Osteocyte (in vitro differentiated cells): ENCODE data around the gene KL. TPM values are rescaled to one million over a fixed set of nuclear protein-coding genes. Genes with fewer than 3 reads are reported as not detected.

Source experiments
- DNase-seq: peaks from one replicate; pipeline ENCODE4 v3.0.0; 2021; ENCODE audit warnings: mixed read lengths; ENCODE audit not compliant: unreplicated experiment; ENCODE audit errors: extremely low spot score
- H3K27ac Mint-ChIP-seq: one replicate; pipeline ENCODE4 v1.8.0; 2021; ENCODE audit warnings: mild to moderate bottlenecking, mixed read lengths; ENCODE audit not compliant: unreplicated experiment
- H3K27me3 Mint-ChIP-seq: one replicate; pipeline ENCODE4 v1.8.0; 2021; ENCODE audit warnings: mixed read lengths; ENCODE audit not compliant: unreplicated experiment
- H3K36me3 Mint-ChIP-seq: one replicate; pipeline ENCODE4 v1.8.0; 2021; ENCODE audit warnings: mixed read lengths; ENCODE audit not compliant: unreplicated experiment
- H3K4me1 Mint-ChIP-seq: one replicate; pipeline ENCODE4 v1.8.0; 2021; ENCODE audit warnings: mixed read lengths; ENCODE audit not compliant: unreplicated experiment
- H3K4me3 Mint-ChIP-seq: one replicate; pipeline ENCODE4 v1.8.0; 2021; ENCODE audit warnings: mild to moderate bottlenecking, moderate library complexity, mixed read lengths; ENCODE audit not compliant: unreplicated experiment
- H3K9me3 Mint-ChIP-seq: one replicate; pipeline ENCODE4 v1.8.0; 2021; ENCODE audit warnings: mixed read lengths; ENCODE audit not compliant: unreplicated experiment
- CTCF ChIP-seq: fragments of 200-600 bp; sonication (generic); IDR thresholded peaks from 2 replicates; pipeline ENCODE4 v1.5.0; 2021; ENCODE audit warnings: antibody characterized with exemption, mild to moderate bottlenecking, moderate library complexity
- total RNA-seq: library from RNA; stranded (reverse); gene quantifications from 2 replicates; pipeline ENCODE4 v1.2.1, GENCODE V29; 2021

Gene KL
- total RNA-seq, 1 donor from 2014 or later: 0.08 TPM

GRCh38 chr13:33103457-33103856, 87.2 kb downstream of the KL start:
- Mint-ChIP-seq H3K27ac (no peak overlapping the region), H3K36me3 (peaks cover 55% of the 10 kb centered on the region), H3K4me1 (peaks cover 9% of the 10 kb centered on the region), H3K27me3 (no peaks in the 10 kb centered on the region), H3K4me3 (no peak overlapping the region), H3K9me3 (peaks cover 8% of the 10 kb centered on the region)
- no peak for TF ChIP-seq CTCF
- no peak for DNase-seq

GRCh38 chr13:33105387-33106005, 89.3 kb downstream of the KL start:
- Mint-ChIP-seq H3K9me3 (no peaks in the 10 kb centered on the region), H3K4me3 (no peak overlapping the region), H3K27me3 (no peaks in the 10 kb centered on the region), H3K36me3 (peaks cover 73% of the 10 kb centered on the region), H3K27ac (peak overlapping the region; percentile 14), H3K4me1 (peaks cover 20% of the 10 kb centered on the region)
- no peak for DNase-seq
- no peak for TF ChIP-seq CTCF

- peaks cover 30% of the 10 kb centered on the region for H3K4me1 Mint-ChIP-seq
- no peak for DNase-seq
- H3K4me3 Mint-ChIP-seq: no peak overlapping the region
- no peaks in the 10 kb centered on the region for H3K27me3 Mint-ChIP-seq
- peaks cover 78% of the 10 kb centered on the region for H3K36me3 Mint-ChIP-seq
- no peak for TF ChIP-seq CTCF
- H3K9me3 Mint-ChIP-seq: no peaks in the 10 kb centered on the region
- H3K27ac Mint-ChIP-seq: no peak overlapping the region
Observed at GRCh38 chr13:33106656-33107360, 90.6 kb downstream of the KL start.

- Mint-ChIP-seq H3K4me1 (peaks cover 32% of the 10 kb centered on the region), H3K27ac (peak overlapping the region; percentile 44), H3K36me3 (peaks cover 76% of the 10 kb centered on the region), H3K9me3 (no peaks in the 10 kb centered on the region), H3K27me3 (no peaks in the 10 kb centered on the region), H3K4me3 (no peak overlapping the region)
- no peak for TF ChIP-seq CTCF
- no peak for DNase-seq
Observed at GRCh38 chr13:33107361-33107760, 91.1 kb downstream of the KL start.

- Mint-ChIP-seq H3K4me3 (no peak overlapping the region), H3K27me3 (no peaks in the 10 kb centered on the region), H3K9me3 (no peaks in the 10 kb centered on the region), H3K27ac (no peak overlapping the region), H3K4me1 (peaks cover 39% of the 10 kb centered on the region), H3K36me3 (peaks cover 75% of the 10 kb centered on the region)
- DNase-seq: no peak
- no peak for TF ChIP-seq CTCF
Observed at GRCh38 chr13:33108620-33109019, 92.4 kb downstream of the KL start.
